Measurements from ENCODE around the gene FOXQ1. TPM values are rescaled to one million over a fixed set of nuclear protein-coding genes. Genes with fewer than 3 reads are reported as not detected.
A peak's percentile ranks its signal among the peaks of the same experiment; 100 is the strongest.

Gene FOXQ1
- total and polyA plus RNA-seq, 2 of the 13 experiments (the other 11 are each of a cell fraction or from before 2014, with no cell fraction given), result 35.2 to 39.8 TPM

DNA sequence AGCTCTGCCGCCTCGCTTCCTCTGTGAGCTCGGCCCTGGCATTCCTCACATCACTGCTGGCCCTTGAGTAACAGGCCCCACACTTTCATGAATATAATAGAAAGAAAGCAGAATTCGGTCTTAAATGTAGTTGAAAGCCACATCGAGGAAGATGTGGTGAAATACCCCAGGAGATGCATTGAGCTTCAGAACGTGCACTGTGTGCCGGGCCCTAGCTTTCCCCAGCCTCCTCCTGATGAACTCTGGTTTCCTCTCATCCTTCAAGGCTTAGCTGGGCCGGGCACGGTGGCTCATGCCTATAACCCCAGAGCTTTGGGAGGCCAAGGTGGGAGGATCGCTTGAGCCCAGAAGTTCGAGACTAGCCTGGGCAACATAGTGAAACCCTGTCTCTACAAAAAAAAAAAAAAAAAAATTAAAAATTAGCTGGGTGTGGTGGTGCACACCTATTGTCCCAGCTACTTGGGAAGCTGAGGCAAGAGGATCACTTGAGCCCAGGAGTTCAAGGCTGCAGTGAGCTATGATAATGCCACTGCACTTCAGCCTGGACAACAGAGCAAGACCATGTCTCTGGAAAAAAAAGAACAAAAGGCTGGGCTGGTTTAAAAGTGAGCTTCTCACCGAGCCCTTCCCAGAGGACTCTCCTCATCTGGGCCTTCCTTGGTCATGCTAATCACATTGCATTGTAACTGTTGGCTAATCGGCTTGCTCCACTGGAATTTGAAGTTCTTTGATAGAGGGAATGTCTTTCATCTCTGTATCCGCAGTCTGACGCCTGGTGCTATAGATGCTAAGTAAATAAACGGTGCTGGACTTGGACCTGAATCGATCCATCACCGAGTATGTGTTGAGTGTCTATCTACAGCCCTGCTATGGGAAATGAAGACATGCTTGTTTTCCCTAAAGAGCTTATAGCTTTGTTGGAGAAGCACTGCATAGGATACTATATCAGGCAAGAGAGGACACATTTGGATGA lies 43.8 kb upstream of the FOXQ1 start (continued):
- no peak for TF ChIP-seq ZNF282 (IDR thresholded peaks at IDR 0.05; ENCODE audit: partially characterized antibody)
- peak; percentile 96 for TF ChIP-seq BRD4 (CRISPR knock-in tag; IDR thresholded peaks at IDR 0.05)
- TF ChIP-seq ZSCAN25 (CRISPR knock-in tag; IDR thresholded peaks at IDR 0.05), result peak; percentile 93
- TF ChIP-seq, protein P1, sequence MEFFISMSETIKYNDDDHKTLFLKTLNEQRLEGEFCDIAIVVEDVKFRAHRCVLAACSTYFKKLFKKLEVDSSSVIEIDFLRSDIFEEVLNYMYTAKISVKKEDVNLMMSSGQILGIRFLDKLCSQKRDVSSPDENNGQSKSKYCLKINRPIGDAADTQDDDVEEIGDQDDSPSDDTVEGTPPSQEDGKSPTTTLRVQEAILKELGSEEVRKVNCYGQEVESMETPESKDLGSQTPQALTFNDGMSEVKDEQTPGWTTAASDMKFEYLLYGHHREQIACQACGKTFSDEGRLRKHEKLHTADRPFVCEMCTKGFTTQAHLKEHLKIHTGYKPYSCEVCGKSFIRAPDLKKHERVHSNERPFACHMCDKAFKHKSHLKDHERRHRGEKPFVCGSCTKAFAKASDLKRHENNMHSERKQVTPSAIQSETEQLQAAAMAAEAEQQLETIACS (CRISPR knock-in tag; IDR thresholded peaks at IDR 0.05), result peak; percentile 75; the same call in 1 of the 2 replicates
- no peak for TF ChIP-seq NRL (CRISPR knock-in tag; IDR thresholded peaks at IDR 0.05; ENCODE audit: borderline replicate concordance)
- peak; percentile 56; the same call in 1 of the 2 replicates for TF ChIP-seq POLR2G (IDR thresholded peaks at IDR 0.05; ENCODE audit: low read depth, low read length)
- TF ChIP-seq SP5 (CRISPR knock-in tag; IDR thresholded peaks at IDR 0.05; ENCODE audit: borderline replicate concordance, low read depth), result peak; percentile 92
- TF ChIP-seq, protein P2, sequence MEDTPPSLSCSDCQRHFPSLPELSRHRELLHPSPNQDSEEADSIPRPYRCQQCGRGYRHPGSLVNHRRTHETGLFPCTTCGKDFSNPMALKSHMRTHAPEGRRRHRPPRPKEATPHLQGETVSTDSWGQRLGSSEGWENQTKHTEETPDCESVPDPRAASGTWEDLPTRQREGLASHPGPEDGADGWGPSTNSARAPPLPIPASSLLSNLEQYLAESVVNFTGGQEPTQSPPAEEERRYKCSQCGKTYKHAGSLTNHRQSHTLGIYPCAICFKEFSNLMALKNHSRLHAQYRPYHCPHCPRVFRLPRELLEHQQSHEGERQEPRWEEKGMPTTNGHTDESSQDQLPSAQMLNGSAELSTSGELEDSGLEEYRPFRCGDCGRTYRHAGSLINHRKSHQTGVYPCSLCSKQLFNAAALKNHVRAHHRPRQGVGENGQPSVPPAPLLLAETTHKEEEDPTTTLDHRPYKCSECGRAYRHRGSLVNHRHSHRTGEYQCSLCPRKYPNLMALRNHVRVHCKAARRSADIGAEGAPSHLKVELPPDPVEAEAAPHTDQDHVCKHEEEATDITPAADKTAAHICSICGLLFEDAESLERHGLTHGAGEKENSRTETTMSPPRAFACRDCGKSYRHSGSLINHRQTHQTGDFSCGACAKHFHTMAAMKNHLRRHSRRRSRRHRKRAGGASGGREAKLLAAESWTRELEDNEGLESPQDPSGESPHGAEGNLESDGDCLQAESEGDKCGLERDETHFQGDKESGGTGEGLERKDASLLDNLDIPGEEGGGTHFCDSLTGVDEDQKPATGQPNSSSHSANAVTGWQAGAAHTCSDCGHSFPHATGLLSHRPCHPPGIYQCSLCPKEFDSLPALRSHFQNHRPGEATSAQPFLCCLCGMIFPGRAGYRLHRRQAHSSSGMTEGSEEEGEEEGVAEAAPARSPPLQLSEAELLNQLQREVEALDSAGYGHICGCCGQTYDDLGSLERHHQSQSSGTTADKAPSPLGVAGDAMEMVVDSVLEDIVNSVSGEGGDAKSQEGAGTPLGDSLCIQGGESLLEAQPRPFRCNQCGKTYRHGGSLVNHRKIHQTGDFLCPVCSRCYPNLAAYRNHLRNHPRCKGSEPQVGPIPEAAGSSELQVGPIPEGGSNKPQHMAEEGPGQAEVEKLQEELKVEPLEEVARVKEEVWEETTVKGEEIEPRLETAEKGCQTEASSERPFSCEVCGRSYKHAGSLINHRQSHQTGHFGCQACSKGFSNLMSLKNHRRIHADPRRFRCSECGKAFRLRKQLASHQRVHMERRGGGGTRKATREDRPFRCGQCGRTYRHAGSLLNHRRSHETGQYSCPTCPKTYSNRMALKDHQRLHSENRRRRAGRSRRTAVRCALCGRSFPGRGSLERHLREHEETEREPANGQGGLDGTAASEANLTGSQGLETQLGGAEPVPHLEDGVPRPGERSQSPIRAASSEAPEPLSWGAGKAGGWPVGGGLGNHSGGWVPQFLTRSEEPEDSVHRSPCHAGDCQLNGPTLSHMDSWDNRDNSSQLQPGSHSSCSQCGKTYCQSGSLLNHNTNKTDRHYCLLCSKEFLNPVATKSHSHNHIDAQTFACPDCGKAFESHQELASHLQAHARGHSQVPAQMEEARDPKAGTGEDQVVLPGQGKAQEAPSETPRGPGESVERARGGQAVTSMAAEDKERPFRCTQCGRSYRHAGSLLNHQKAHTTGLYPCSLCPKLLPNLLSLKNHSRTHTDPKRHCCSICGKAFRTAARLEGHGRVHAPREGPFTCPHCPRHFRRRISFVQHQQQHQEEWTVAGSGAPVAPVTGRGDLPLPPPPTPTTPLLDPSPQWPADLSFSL (CRISPR knock-in tag; IDR thresholded peaks at IDR 0.05), result peak; percentile 54; the same call in 1 of the 2 replicates
- no peak for TF ChIP-seq TAF15 (IDR thresholded peaks at IDR 0.05; ENCODE audit: low read depth, low read length, poor library complexity, severe bottlenecking)
- TF ChIP-seq ZNF777 (CRISPR knock-in tag; IDR thresholded peaks at IDR 0.05), result peak; percentile 61
- TF ChIP-seq, protein P3, sequence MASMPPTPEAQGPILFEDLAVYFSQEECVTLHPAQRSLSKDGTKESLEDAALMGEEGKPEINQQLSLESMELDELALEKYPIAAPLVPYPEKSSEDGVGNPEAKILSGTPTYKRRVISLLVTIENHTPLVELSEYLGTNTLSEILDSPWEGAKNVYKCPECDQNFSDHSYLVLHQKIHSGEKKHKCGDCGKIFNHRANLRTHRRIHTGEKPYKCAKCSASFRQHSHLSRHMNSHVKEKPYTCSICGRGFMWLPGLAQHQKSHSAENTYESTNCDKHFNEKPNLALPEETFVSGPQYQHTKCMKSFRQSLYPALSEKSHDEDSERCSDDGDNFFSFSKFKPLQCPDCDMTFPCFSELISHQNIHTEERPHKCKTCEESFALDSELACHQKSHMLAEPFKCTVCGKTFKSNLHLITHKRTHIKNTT (CRISPR knock-in tag; IDR thresholded peaks at IDR 0.05), result no peak
- peak; percentile 94 for TF ChIP-seq ZNF746 (CRISPR knock-in tag; IDR thresholded peaks at IDR 0.05)
- TF ChIP-seq ZNF253 (CRISPR knock-in tag; IDR thresholded peaks at IDR 0.05; ENCODE audit: borderline replicate concordance), result no peak
- no peak for TF ChIP-seq ZNF274 (CRISPR knock-in tag; IDR thresholded peaks at IDR 0.05)
- TF ChIP-seq SMARCC2 (IDR thresholded peaks at IDR 0.05), result peak; percentile 100
- TF ChIP-seq ZNF629 (CRISPR knock-in tag; conservative IDR thresholded peaks at IDR 0.05), result peak; percentile 81
- TF ChIP-seq SNRNP70 (IDR thresholded peaks at IDR 0.05; ENCODE audit: low read depth, low read length), result no peak
- peak; percentile 97 for TF ChIP-seq ZNF232 (CRISPR knock-in tag; IDR thresholded peaks at IDR 0.05; ENCODE audit: borderline replicate concordance)
- TF ChIP-seq TBX3 (IDR thresholded peaks at IDR 0.05; ENCODE audit: borderline replicate concordance), result peak; percentile 99
- TF ChIP-seq KDM2A (CRISPR knock-in tag; IDR thresholded peaks at IDR 0.05; ENCODE audit: borderline replicate concordance, low read depth), result peak; percentile 80; the same call in 1 of the 2 replicates
